H9 (cell line): ENCODE measurements around the gene ACP1. TPM values are rescaled to one million over a fixed set of nuclear protein-coding genes. Genes with fewer than 3 reads are reported as not detected.

ENCODE experiments used
- DNase-seq: peaks from one replicate; pipeline ENCODE4 v3.0.0-alpha.2; 2017
- H2AFZ ChIP-seq: one replicate; pipeline ENCODE4 v1.6.1; 2013; ENCODE audit warnings: mild to moderate bottlenecking, low read length, control low read depth, moderate library complexity
- H2AK5ac ChIP-seq: 2 replicates; pipeline ENCODE4 v1.6.1; 2013; ENCODE audit warnings: low read length, control low read depth, mixed read lengths; ENCODE audit not compliant: insufficient read length
- H2BK120ac ChIP-seq: one replicate; pipeline ENCODE4 v1.6.1; 2013; ENCODE audit warnings: low read depth, mild to moderate bottlenecking, low read length, control low read depth, inconsistent platforms; ENCODE audit not compliant: poor library complexity, severe bottlenecking
- H2BK12ac ChIP-seq: 2 replicates; pipeline ENCODE4 v1.6.1; 2013; ENCODE audit warnings: low read length, control low read depth, mixed read lengths, low read depth; ENCODE audit not compliant: insufficient read length
- H2BK15ac ChIP-seq: 2 replicates; pipeline ENCODE4 v1.6.1; 2013; ENCODE audit warnings: low read depth, low read length, control low read depth
- H2BK20ac ChIP-seq: one replicate; pipeline ENCODE4 v1.6.1; 2013; ENCODE audit warnings: low read depth, mild to moderate bottlenecking, low read length, control low read depth, inconsistent platforms; ENCODE audit not compliant: poor library complexity, severe bottlenecking
- H2BK5ac ChIP-seq: 2 replicates; pipeline ENCODE4 v1.6.1; 2013; ENCODE audit warnings: low read length, control low read depth, mixed read lengths; ENCODE audit not compliant: insufficient read length
- H3K14ac ChIP-seq: 2 replicates; pipeline ENCODE4 v1.6.1; 2013; ENCODE audit warnings: low read length, control low read depth; ENCODE audit not compliant: insufficient read depth
- H3K18ac ChIP-seq: 2 replicates; pipeline ENCODE4 v1.6.1; 2013; ENCODE audit warnings: low read depth, mild to moderate bottlenecking, mixed read lengths, low read length, control low read depth; ENCODE audit not compliant: insufficient read length
- H3K23ac ChIP-seq: 2 replicates; pipeline ENCODE4 v1.6.1; 2013; ENCODE audit warnings: low read length, control low read depth, mixed read lengths, low read depth; ENCODE audit not compliant: insufficient read length
- H3K23me2 ChIP-seq: 2 replicates; pipeline ENCODE4 v1.6.1; 2013; ENCODE audit warnings: low read depth, mild to moderate bottlenecking, mixed read lengths, low read length, control low read depth; ENCODE audit not compliant: insufficient read length, poor library complexity, severe bottlenecking
- H3K27ac ChIP-seq: 2 replicates; pipeline ENCODE4 v1.5.1; 2013; ENCODE audit warnings: low read length, control low read depth, mixed read lengths, low read depth; ENCODE audit not compliant: insufficient read length
- H3K27me3 ChIP-seq: 2 replicates; pipeline ENCODE4 v1.6.1; 2013; ENCODE audit warnings: low read length, control low read depth, inconsistent platforms; ENCODE audit not compliant: insufficient read depth
- H3K4ac ChIP-seq: 2 replicates; pipeline ENCODE4 v1.6.1; 2013; ENCODE audit warnings: low read depth, mild to moderate bottlenecking, control low read depth, inconsistent platforms, low read length, moderate library complexity
- H3K4me1 ChIP-seq: 2 replicates; pipeline ENCODE4 v1.6.1; 2013; ENCODE audit warnings: low read length, control low read depth, inconsistent platforms; ENCODE audit not compliant: insufficient read depth
- H3K4me2 ChIP-seq: 2 replicates; pipeline ENCODE4 v1.6.1; 2013; ENCODE audit warnings: low read length, control low read depth, mixed read lengths; ENCODE audit not compliant: insufficient read length, insufficient read depth
- H3K56ac ChIP-seq: 2 replicates; pipeline ENCODE4 v1.6.1; 2013; ENCODE audit warnings: low read depth, mild to moderate bottlenecking, mixed read lengths, low read length, control low read depth; ENCODE audit not compliant: insufficient read length
- H3K79me1 ChIP-seq: 2 replicates; pipeline ENCODE4 v1.6.1; 2013; ENCODE audit warnings: low read depth, mild to moderate bottlenecking, moderate library complexity, low read length, control low read depth, inconsistent platforms; ENCODE audit not compliant: insufficient read depth, poor library complexity, severe bottlenecking
- H3K79me2 ChIP-seq: 2 replicates; pipeline ENCODE4 v1.6.1; 2013; ENCODE audit warnings: low read length, control low read depth, inconsistent platforms; ENCODE audit not compliant: insufficient read depth
- H3K9ac ChIP-seq: 2 replicates; pipeline ENCODE4 v1.6.1; 2013; ENCODE audit warnings: low read length, control low read depth, mixed read lengths; ENCODE audit not compliant: insufficient read length; ENCODE audit errors: extremely low read depth
- H3K9me3 ChIP-seq: one replicate; pipeline ENCODE4 v1.6.1; 2013; ENCODE audit warnings: low read depth, low read length, inconsistent platforms; ENCODE audit not compliant: control insufficient read depth
- H3T11ph ChIP-seq: one replicate; pipeline ENCODE4 v1.6.1; 2013; ENCODE audit warnings: mild to moderate bottlenecking, low read length, control low read depth, inconsistent platforms
- H4K20me1 ChIP-seq: one replicate; pipeline ENCODE4 v1.6.1; 2013; ENCODE audit not compliant: control insufficient read depth, insufficient read length, insufficient read depth
- H4K5ac ChIP-seq: 2 replicates; pipeline ENCODE4 v1.6.1; 2013; ENCODE audit warnings: low read depth, mild to moderate bottlenecking, mixed read lengths, low read length, control low read depth; ENCODE audit not compliant: insufficient read length
- H4K8ac ChIP-seq: replicated peaks from 2 replicates; pipeline ENCODE4 v1.6.1; 2013; ENCODE audit warnings: low read length, control low read depth, mixed read lengths, low read depth; ENCODE audit not compliant: insufficient read length
- H4K91ac ChIP-seq: 2 replicates; pipeline ENCODE4 v1.6.1; 2013; ENCODE audit warnings: low read depth, mild to moderate bottlenecking, moderate library complexity, mixed read lengths, low read length, control low read depth; ENCODE audit not compliant: insufficient read length
- H3K27ac Mint-ChIP-seq, 3 experiments: 2 replicates in 2 of 3; 3 replicates in 1 of 3; pipeline ENCODE4 v1.8.0; 2020 to 2021; ENCODE audit warnings: mixed read lengths in 3 of 3, mild to moderate bottlenecking in 1 of 3, moderate library complexity in 1 of 3
- H3K27me3 Mint-ChIP-seq: 2 replicates; pipeline ENCODE4 v1.8.0; 2021; ENCODE audit warnings: low read depth, mild to moderate bottlenecking, moderate library complexity, mixed read lengths
- H3K36me3 Mint-ChIP-seq, 3 experiments: 2 replicates in 2 of 3; 3 replicates in 1 of 3; pipeline ENCODE4 v1.8.0; 2020 to 2021; ENCODE audit warnings: low read depth in 3 of 3, mixed read lengths in 3 of 3; ENCODE audit not compliant: insufficient read depth in 1 of 3
- H3K4me1 Mint-ChIP-seq, 2 experiments: 2 replicates each; pipeline ENCODE4 v1.8.0; 2020; ENCODE audit warnings: mixed read lengths in 2 of 2
- H3K4me3 Mint-ChIP-seq, 2 experiments: 2 replicates in 1 of 2; 3 replicates in 1 of 2; pipeline ENCODE4 v1.8.0; 2020 to 2021; ENCODE audit warnings: mild to moderate bottlenecking in 2 of 2, mixed read lengths in 2 of 2, moderate library complexity in 1 of 2
- H3K9me3 Mint-ChIP-seq, 2 experiments: 2 replicates in 1 of 2; 3 replicates in 1 of 2; pipeline ENCODE4 v1.8.0; 2020; ENCODE audit warnings: mild to moderate bottlenecking in 2 of 2, mixed read lengths in 2 of 2, moderate library complexity in 1 of 2
- WGBS: extraction: QIAGEN DNeasy Blood & Tissue Kit; methylation state at CpG from one replicate; pipeline ENCODE4 v1.1.7; 2013; ENCODE audit warnings: missing lambda C conversion rate, low lambda C conversion rate, mixed read lengths; ENCODE audit not compliant: insufficient read length; ENCODE audit errors: extremely low coverage; 5-methylcytosine and 5-hydroxymethylcytosine counted together
- total RNA-seq: library from RNA; stranded (reverse); gene quantifications from 2 replicates; pipeline ENCODE4 v1.2.1, GENCODE V29; 2021
- TF ChIP-seq, protein P1 (sequence below): fragments of 200-600 bp; sonication (generic); conservative IDR thresholded peaks from 3 replicates; pipeline ENCODE4 v1.8.0; 2021; ENCODE audit warnings: antibody characterized with exemption, mild to moderate bottlenecking

Gene ACP1
- total RNA-seq, 1 experiment from 2014 or later, result 143 TPM

DNA sequence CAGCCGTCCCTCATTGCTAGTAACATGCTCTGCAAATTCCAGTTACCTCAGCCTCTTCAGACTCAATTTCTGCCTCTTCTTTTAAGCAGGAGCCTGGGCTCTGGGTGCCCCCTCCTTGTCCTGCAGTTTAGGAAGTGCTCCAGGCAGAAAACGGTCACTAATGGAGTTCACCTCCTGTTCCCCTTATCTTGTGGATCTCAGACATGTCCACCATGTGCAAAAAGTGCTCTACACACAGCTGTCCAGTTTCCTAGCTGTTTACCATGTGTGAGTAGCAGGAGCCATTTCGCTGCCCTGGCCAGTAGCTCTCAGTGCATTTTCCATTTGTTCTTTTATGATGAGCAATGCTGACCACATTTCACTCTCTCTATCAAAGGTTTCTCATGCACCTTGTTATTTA, 5.8 kb upstream of the ACP1 start:
- no peak overlapping the region for H4K91ac ChIP-seq
- H2AFZ ChIP-seq, result no peak overlapping the region
- no peak overlapping the region for H2BK15ac ChIP-seq
- Mint-ChIP-seq H3K27ac (no peak overlapping the region), H3K36me3 (peaks cover 29 to 54% (median 40%) of the 10 kb centered on the region in 3 experiments), H3K4me3 (no peak overlapping the region), H3K27me3 (peaks cover 11% of the 10 kb centered on the region), H3K4me1 (peaks cover 0 to 15% of the 10 kb centered on the region in 2 experiments; a peak in 2 of 4 replicates), H3K9me3 (peaks cover 28 to 36% of the 10 kb centered on the region in 2 experiments)
- H4K8ac ChIP-seq, result no peak overlapping the region
- no peak overlapping the region for H2BK20ac ChIP-seq
- no peak overlapping the region for H3K9ac ChIP-seq
- DNase-seq, result no peak
- no peak overlapping the region for H3T11ph ChIP-seq
- H2BK120ac ChIP-seq, result no peak overlapping the region
- H3K79me1 ChIP-seq, result no peaks in the 10 kb centered on the region
- no peak overlapping the region for H2BK5ac ChIP-seq
- H4K5ac ChIP-seq, result no peak overlapping the region
- no CpG with 5 or more reads among the region's 3 CpGs for WGBS
- H3K23ac ChIP-seq, result no peak overlapping the region
- no peak overlapping the region for H3K56ac ChIP-seq
- no peak overlapping the region for H3K14ac ChIP-seq
- no peaks in the 10 kb centered on the region for H3K79me2 ChIP-seq
- no peaks in the 10 kb centered on the region for H3K9me3 ChIP-seq
- no peak overlapping the region for H2AK5ac ChIP-seq
- no peaks in the 10 kb centered on the region for H4K20me1 ChIP-seq
- no peak overlapping the region for H3K4me2 ChIP-seq
- H2BK12ac ChIP-seq, result no peak overlapping the region
- H3K23me2 ChIP-seq, result peaks cover 8% of the 10 kb centered on the region
- H3K27ac ChIP-seq, result no peak overlapping the region
- TF ChIP-seq, protein P1, sequence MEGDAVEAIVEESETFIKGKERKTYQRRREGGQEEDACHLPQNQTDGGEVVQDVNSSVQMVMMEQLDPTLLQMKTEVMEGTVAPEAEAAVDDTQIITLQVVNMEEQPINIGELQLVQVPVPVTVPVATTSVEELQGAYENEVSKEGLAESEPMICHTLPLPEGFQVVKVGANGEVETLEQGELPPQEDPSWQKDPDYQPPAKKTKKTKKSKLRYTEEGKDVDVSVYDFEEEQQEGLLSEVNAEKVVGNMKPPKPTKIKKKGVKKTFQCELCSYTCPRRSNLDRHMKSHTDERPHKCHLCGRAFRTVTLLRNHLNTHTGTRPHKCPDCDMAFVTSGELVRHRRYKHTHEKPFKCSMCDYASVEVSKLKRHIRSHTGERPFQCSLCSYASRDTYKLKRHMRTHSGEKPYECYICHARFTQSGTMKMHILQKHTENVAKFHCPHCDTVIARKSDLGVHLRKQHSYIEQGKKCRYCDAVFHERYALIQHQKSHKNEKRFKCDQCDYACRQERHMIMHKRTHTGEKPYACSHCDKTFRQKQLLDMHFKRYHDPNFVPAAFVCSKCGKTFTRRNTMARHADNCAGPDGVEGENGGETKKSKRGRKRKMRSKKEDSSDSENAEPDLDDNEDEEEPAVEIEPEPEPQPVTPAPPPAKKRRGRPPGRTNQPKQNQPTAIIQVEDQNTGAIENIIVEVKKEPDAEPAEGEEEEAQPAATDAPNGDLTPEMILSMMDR, result no peak
- no peaks in the 10 kb centered on the region for H3K4me1 ChIP-seq
- H3K4ac ChIP-seq, result no peak overlapping the region
- no peaks in the 10 kb centered on the region for H3K27me3 ChIP-seq
- no peak overlapping the region for H3K18ac ChIP-seq
